GM12878 (cell line): ENCODE data around the gene PRR18. TPM values are rescaled to one million over a fixed set of nuclear protein-coding genes. Genes with fewer than 3 reads are reported as not detected.

Experiments
- ASH2L ChIP-seq: fragments of 300-600, 200-600 bp; sonication (generic); IDR thresholded peaks from 2 replicates; pipeline ENCODE4 v1.6.1; 2017; ENCODE audit warnings: low read depth, mild to moderate bottlenecking, borderline replicate concordance
- CHD2 ChIP-seq: IDR thresholded peaks from 2 replicates; pipeline ENCODE4 v1.6.1; 2011; ENCODE audit warnings: low read depth, low read length, improper control_type of control experiment, borderline replicate concordance
- CTCF ChIP-seq, 3 experiments: IDR thresholded peaks in 2 of 3; conservative IDR thresholded peaks in 1 of 3; 2 replicates each; pipeline ENCODE4 v1.5.1; 2011; ENCODE audit warnings: low read depth in 3 of 3, low read length in 3 of 3, mild to moderate bottlenecking in 3 of 3, control low read depth in 2 of 3, moderate library complexity in 2 of 3, inconsistent platforms in 1 of 3, mixed read lengths in 1 of 3; ENCODE audit not compliant: control insufficient read depth in 2 of 3, insufficient read depth in 1 of 3; ENCODE audit errors: extremely low read depth in 1 of 3
- CUX1 ChIP-seq: IDR thresholded peaks from 2 replicates; pipeline ENCODE4 v1.6.1; 2012; ENCODE audit warnings: improper control_type of control experiment, low read depth, low read length; ENCODE audit not compliant: insufficient replicate concordance
- DPF2 ChIP-seq: fragments of 450-650 bp; IDR thresholded peaks from 2 replicates; pipeline ENCODE4 v1.6.1; 2017; ENCODE audit warnings: mild to moderate bottlenecking
- E4F1 ChIP-seq: fragments of 450-650 bp; IDR thresholded peaks from 2 replicates; pipeline ENCODE4 v1.6.1; 2018; ENCODE audit warnings: borderline replicate concordance, mild to moderate bottlenecking; ENCODE audit not compliant: partially characterized antibody
- EGR1 ChIP-seq, 2 experiments: IDR thresholded peaks; 1 replicate in 1 of 2; 2 replicates in 1 of 2; pipeline ENCODE4 v1.6.1; 2011 to 2012; ENCODE audit warnings: low read depth in 2 of 2, low read length in 2 of 2, borderline replicate concordance in 1 of 2, mild to moderate bottlenecking in 1 of 2, moderate library complexity in 1 of 2
- HDGF ChIP-seq: fragments of 450-650 bp; IDR thresholded peaks from 2 replicates; pipeline ENCODE4 v1.6.1; 2016; ENCODE audit warnings: antibody characterized with exemption
- SKIL ChIP-seq: fragments of 450-650 bp; IDR thresholded peaks from 2 replicates; pipeline ENCODE4 v1.6.1; 2017; ENCODE audit warnings: mild to moderate bottlenecking, low read depth, inconsistent platforms; ENCODE audit not compliant: poor library complexity, severe bottlenecking
- SMC3 ChIP-seq: IDR thresholded peaks from 2 replicates; pipeline ENCODE4 v1.6.1; 2011; ENCODE audit warnings: low read length, improper control_type of control experiment, borderline replicate concordance
- SRF ChIP-seq, 2 experiments: IDR thresholded peaks; 2 replicates each; pipeline ENCODE4 v1.6.1; 2011; ENCODE audit warnings: low read depth in 2 of 2, low read length in 2 of 2, mild to moderate bottlenecking in 1 of 2, moderate library complexity in 1 of 2
- TCF12 ChIP-seq: IDR thresholded peaks from 2 replicates; pipeline ENCODE4 v1.6.1; 2011; ENCODE audit warnings: low read depth, mild to moderate bottlenecking, low read length
- YY1 ChIP-seq: IDR thresholded peaks from 2 replicates; pipeline ENCODE4 v1.6.1; 2011; ENCODE audit warnings: low read depth, mild to moderate bottlenecking, low read length
- ZBED1 ChIP-seq: IDR thresholded peaks from 2 replicates; pipeline ENCODE4 v1.6.1; 2016; ENCODE audit warnings: borderline replicate concordance
- ZNF274 ChIP-seq: IDR thresholded peaks from one replicate; pipeline ENCODE4 v1.8.0; 2011; ENCODE audit not compliant: insufficient read length, insufficient read depth
- ZNF384 ChIP-seq: IDR thresholded peaks from 2 replicates; pipeline ENCODE4 v1.6.1; 2012; ENCODE audit warnings: low read depth, mild to moderate bottlenecking, low read length, improper control_type of control experiment, borderline replicate concordance
- polyA plus RNA-seq, 11 experiments: library from polyadenylated mRNA; depleted of rRNA in 4 of 11; unstranded in 6 of 11; stranded (reverse) in 5 of 11; fragments of >200 nt; fragmentation: Nextera tagmentation in 4 of 11; fragmentation: Illumina TruSeq in 1 of 11; extraction: Ambion mirVana in 4 of 11; extraction: Trizol in 1 of 11; gene quantifications; 1 replicate in 1 of 11; 2 replicates in 10 of 11; pipeline versions ENCODE4 v1.2.1 to v1.2.3, GENCODE V29; 2011 to 2016; ENCODE audit warnings: inconsistent platforms in 2 of 11, missing spikeins in 2 of 11, low read depth in 1 of 11
- total RNA-seq, 4 experiments: library from RNA; depleted of rRNA in 3 of 4; stranded (reverse); fragments of >200 nt in 3 of 4; fragmentation: Illumina TruSeq in 1 of 4; extraction: Trizol in 1 of 4; gene quantifications; 2 replicates each; pipeline versions ENCODE4 v1.2.1 to v1.2.3, GENCODE V29; 2013 to 2021

The PRR18 gene
- total and polyA plus RNA-seq, 10 of the 15 experiments (the other 5 are each of a cell fraction or from before 2014, with no cell fraction given) = 0.13 to 8.2 (median 1.6) TPM

- TF ChIP-seq CTCF (IDR thresholded peaks at IDR 0.05 in 2 of 3, conservative IDR thresholded peaks at IDR 0.05 in 1 of 3; ENCODE audit: control insufficient read depth in 2 of 3, extremely low read depth in 1 of 3, insufficient read depth in 1 of 3, low read depth in 3 of 3, low read length in 3 of 3) = no peak
- peak; percentile 42; the same call in 1 of the 2 replicates for TF ChIP-seq ZNF384
- TF ChIP-seq CUX1 = no peak
- no peak for TF ChIP-seq SRF (IDR thresholded peaks at IDR 0.05; ENCODE audit: low read depth in 2 of 2, low read length in 2 of 2)
- no peak for TF ChIP-seq ZBED1
- TF ChIP-seq EGR1 (IDR thresholded peaks at IDR 0.05; ENCODE audit: borderline replicate concordance in 1 of 2, low read depth in 2 of 2, low read length in 2 of 2) = no peak
- TF ChIP-seq ZNF274 = no peak
- no peak for TF ChIP-seq E4F1
- no peak for TF ChIP-seq ASH2L
- no peak for TF ChIP-seq CHD2
- no peak for TF ChIP-seq HDGF
- TF ChIP-seq DPF2 = peak; percentile 46; the same call in 1 of the 2 replicates
- no peak; the same call in 1 of the 2 replicates for TF ChIP-seq SMC3
- TF ChIP-seq YY1 = peak; percentile 78; the same call in 1 of the 2 replicates
- TF ChIP-seq SKIL = peak; percentile 56
- peak; percentile 58; the same call in 1 of the 2 replicates for TF ChIP-seq TCF12
These were observed 27.4 kb upstream of the PRR18 start (continued) for GRCh38 chr6:166335378-166336302.
